SK-N-SH (cell line): ENCODE data around the gene LIMS2. TPM values are rescaled to one million over a fixed set of nuclear protein-coding genes. Genes with fewer than 3 reads are reported as not detected.

ENCODE experiments used
- CTCF ChIA-PET: fragments of 300-600, 350-600 bp; formaldehyde crosslinking; extraction: SDS; loops from one replicate; lab custom pipeline; 2021; lab: Yijun Ruan, JAX
- POLR2A ChIA-PET: fragments of 350-600 bp; sonication (Branson Sonifier 250); formaldehyde crosslinking; extraction: SDS; loops from one replicate; lab custom pipeline; 2020; ENCODE audit warnings: antibody characterized with exemption, inconsistent platforms; lab: Yijun Ruan, JAX
- DNase-seq: peaks from one replicate; pipeline ENCODE4 v3.0.0; 2012
- H2AFZ ChIP-seq: fragments of 200-600 bp; sonication (generic); 2 replicates; pipeline ENCODE4 v1.8.1; 2016; ENCODE audit warnings: antibody characterized with exemption, mild to moderate bottlenecking, low read depth
- H3F3A ChIP-seq: fragments of 200-600 bp; sonication (generic); replicated peaks from 2 replicates; pipeline ENCODE3; 2016; ENCODE audit warnings: antibody characterized with exemption, mild to moderate bottlenecking; ENCODE audit not compliant: insufficient read depth
- H3K27ac ChIP-seq, 2 experiments: fragments of 200-500 bp in 1 of 2; fragments of 200-600 bp in 1 of 2; sonication (Bioruptor generic) in 1 of 2; sonication (generic), shearing (Covaris generic) in 1 of 2; 2 replicates each; pipeline versions ENCODE4 v1.5.1 to v1.6.1; 2014 to 2016; ENCODE audit warnings: low read depth in 2 of 2, inconsistent platforms in 1 of 2, low read length in 1 of 2, mild to moderate bottlenecking in 1 of 2, mixed read lengths in 1 of 2
- H3K27me3 ChIP-seq: fragments of 200-600 bp; sonication (generic), shearing (Covaris generic); 2 replicates; pipeline ENCODE4 v1.6.1; 2016; ENCODE audit warnings: mixed run types; ENCODE audit not compliant: insufficient read depth
- H3K36me3 ChIP-seq, 2 experiments: fragments of 200-500 bp in 1 of 2; fragments of 200-600 bp in 1 of 2; sonication (Bioruptor generic) in 1 of 2; sonication (generic) in 1 of 2; replicated peaks in 1 of 2; 2 replicates each; pipeline versions ENCODE3 to v1.5.1; 2014 to 2016; ENCODE audit warnings: low read length in 1 of 2, mild to moderate bottlenecking in 1 of 2; ENCODE audit not compliant: insufficient read depth in 2 of 2, control insufficient read depth in 1 of 2
- H3K4me1 ChIP-seq, 2 experiments: fragments of 200-500 bp in 1 of 2; fragments of 200-600 bp in 1 of 2; sonication (Bioruptor generic) in 1 of 2; sonication (generic), shearing (Covaris generic) in 1 of 2; 2 replicates each; pipeline versions ENCODE4 v1.5.1 to v1.6.1; 2014 to 2016; ENCODE audit warnings: low read depth in 1 of 2, low read length in 1 of 2, mixed run types in 1 of 2; ENCODE audit not compliant: insufficient read depth in 2 of 2, control insufficient read depth in 1 of 2
- H3K4me2 ChIP-seq: fragments of 200-600 bp; sonication (generic), shearing (Covaris generic); 2 replicates; pipeline ENCODE4 v1.6.1; 2017; ENCODE audit warnings: mixed run types
- H3K4me3 ChIP-seq, 2 experiments: fragments of 200-500 bp in 1 of 2; fragments of 200-600 bp in 1 of 2; sonication (Bioruptor generic) in 1 of 2; sonication (generic), shearing (Covaris generic) in 1 of 2; 2 replicates each; pipeline versions ENCODE4 v1.5.1 to v1.8.1; 2014 to 2016; ENCODE audit warnings: low read depth in 2 of 2, inconsistent platforms in 1 of 2, low read length in 1 of 2, mild to moderate bottlenecking in 1 of 2, mixed read lengths in 1 of 2, moderate library complexity in 1 of 2
- H3K79me2 ChIP-seq: fragments of 200-600 bp; sonication (generic); 2 replicates; pipeline ENCODE4 v1.8.1; 2017; ENCODE audit warnings: mild to moderate bottlenecking; ENCODE audit not compliant: insufficient read depth
- H3K9ac ChIP-seq: fragments of 200-600 bp; sonication (generic); 2 replicates; pipeline ENCODE4 v1.6.1; 2017; ENCODE audit warnings: mixed run types
- H3K9me2 ChIP-seq: fragments of 200-600 bp; sonication (generic); 2 replicates; pipeline ENCODE4 v1.6.1; 2017; ENCODE audit warnings: mixed run types
- H3K9me3 ChIP-seq: fragments of 200-600 bp; sonication (generic); 2 replicates; pipeline ENCODE4 v1.6.1; 2017; ENCODE audit warnings: mixed run types, mild to moderate bottlenecking, moderate library complexity
- H4K20me1 ChIP-seq: fragments of 200-600 bp; sonication (generic); 2 replicates; pipeline ENCODE4 v1.6.1; 2017; ENCODE audit warnings: mild to moderate bottlenecking, mixed run types; ENCODE audit not compliant: insufficient read depth
- CHD2 ChIP-seq: fragments of 150-350 bp; IDR thresholded peaks from 2 replicates; pipeline ENCODE4 v1.6.1; 2018; ENCODE audit warnings: low read length; ENCODE audit not compliant: partially characterized antibody
- EZH2phosphoT487 ChIP-seq: fragments of 200-600 bp; sonication (generic); IDR thresholded peaks from 2 replicates; pipeline ENCODE4 v1.6.1; 2017; ENCODE audit warnings: low read depth, mixed run types, mild to moderate bottlenecking, antibody characterized with exemption, moderate library complexity, borderline replicate concordance
- FOSL2 ChIP-seq: IDR thresholded peaks from 2 replicates; pipeline ENCODE4 v1.4.0; 2012; ENCODE audit warnings: low read depth, mild to moderate bottlenecking, moderate library complexity, borderline replicate concordance
- FOXJ3 ChIP-seq: sonication (generic); formaldehyde crosslinking; IDR thresholded peaks from 2 replicates; pipeline ENCODE4 v1.5.1; 2020; ENCODE audit warnings: mild to moderate bottlenecking, missing genetic modification reagents
- GABPA ChIP-seq: IDR thresholded peaks from 2 replicates; pipeline ENCODE4 v1.4.0; 2012; ENCODE audit warnings: low read depth, mild to moderate bottlenecking
- JUND ChIP-seq: IDR thresholded peaks from 2 replicates; pipeline ENCODE4 v1.4.0; 2012
- MEF2A ChIP-seq: IDR thresholded peaks from 2 replicates; pipeline ENCODE4 v1.4.0; 2012; ENCODE audit warnings: low read depth, borderline replicate concordance
- NRF1 ChIP-seq: IDR thresholded peaks from 2 replicates; pipeline ENCODE4 v1.6.1; 2012; ENCODE audit warnings: low read depth, mild to moderate bottlenecking, low read length
- RAD21 ChIP-seq: IDR thresholded peaks from 2 replicates; pipeline ENCODE4 v1.6.1; 2012; ENCODE audit warnings: mild to moderate bottlenecking, low read length
- RCOR1 ChIP-seq: fragments of 150-350 bp; IDR thresholded peaks from 2 replicates; pipeline ENCODE4 v1.6.1; 2017; ENCODE audit warnings: antibody characterized with exemption, low read length
- RFX5 ChIP-seq: IDR thresholded peaks from 2 replicates; pipeline ENCODE4 v1.6.1; 2012; ENCODE audit warnings: mild to moderate bottlenecking, improper control_type of control experiment, low read length
- SIN3A ChIP-seq: IDR thresholded peaks from 2 replicates; pipeline ENCODE4 v1.6.1; 2012; ENCODE audit warnings: low read depth, mild to moderate bottlenecking, low read length, moderate library complexity, borderline replicate concordance
- SMC3 ChIP-seq: IDR thresholded peaks from 2 replicates; pipeline ENCODE4 v1.6.1; 2012; ENCODE audit warnings: low read depth, low read length, improper control_type of control experiment
- TCF12 ChIP-seq: IDR thresholded peaks from 2 replicates; pipeline ENCODE4 v1.4.0; 2012
- TEAD4 ChIP-seq: IDR thresholded peaks from 2 replicates; pipeline ENCODE4 v1.4.0; 2012; ENCODE audit warnings: mild to moderate bottlenecking, borderline replicate concordance; ENCODE audit not compliant: insufficient read depth
- YY1 ChIP-seq: IDR thresholded peaks from 2 replicates; pipeline ENCODE4 v1.4.0; 2012; ENCODE audit warnings: low read depth, mild to moderate bottlenecking
- WGBS: methylation state at CpG from one replicate; pipeline ENCODE4 v1.1.6; 2017; ENCODE audit warnings: low lambda C conversion rate; 5-methylcytosine and 5-hydroxymethylcytosine counted together
- polyA plus RNA-seq, 3 experiments: library from polyadenylated mRNA; depleted of rRNA; stranded (reverse); fragments of >200 nt; gene quantifications; 2 replicates each; pipeline ENCODE4 v1.2.3, GENCODE V29; 2012
- TF ChIP-seq, protein P1 (sequence below): IDR thresholded peaks from 2 replicates; pipeline ENCODE4; 2012
- TF ChIP-seq, protein P2 (sequence below): IDR thresholded peaks from 2 replicates; pipeline ENCODE4 v1.4.0; 2012; ENCODE audit warnings: low read depth
- TF ChIP-seq, protein P3 (sequence below): fragments of 150-350 bp; IDR thresholded peaks from 2 replicates; pipeline ENCODE4 v1.6.1; 2016; ENCODE audit warnings: mild to moderate bottlenecking, low read depth, low read length
- TF ChIP-seq, protein P4 (sequence below): IDR thresholded peaks from 2 replicates; pipeline ENCODE4 v1.4.0; 2012; ENCODE audit warnings: low read depth, borderline replicate concordance
- TF ChIP-seq, protein P5 (sequence below): IDR thresholded peaks from 2 replicates; pipeline ENCODE4 v1.4.0; 2012; ENCODE audit warnings: low read depth, borderline replicate concordance

The LIMS2 gene
- polyA plus RNA-seq, 1 of the 3 experiments (the other 2 are of a cell fraction), result 2.7 TPM

DNA sequence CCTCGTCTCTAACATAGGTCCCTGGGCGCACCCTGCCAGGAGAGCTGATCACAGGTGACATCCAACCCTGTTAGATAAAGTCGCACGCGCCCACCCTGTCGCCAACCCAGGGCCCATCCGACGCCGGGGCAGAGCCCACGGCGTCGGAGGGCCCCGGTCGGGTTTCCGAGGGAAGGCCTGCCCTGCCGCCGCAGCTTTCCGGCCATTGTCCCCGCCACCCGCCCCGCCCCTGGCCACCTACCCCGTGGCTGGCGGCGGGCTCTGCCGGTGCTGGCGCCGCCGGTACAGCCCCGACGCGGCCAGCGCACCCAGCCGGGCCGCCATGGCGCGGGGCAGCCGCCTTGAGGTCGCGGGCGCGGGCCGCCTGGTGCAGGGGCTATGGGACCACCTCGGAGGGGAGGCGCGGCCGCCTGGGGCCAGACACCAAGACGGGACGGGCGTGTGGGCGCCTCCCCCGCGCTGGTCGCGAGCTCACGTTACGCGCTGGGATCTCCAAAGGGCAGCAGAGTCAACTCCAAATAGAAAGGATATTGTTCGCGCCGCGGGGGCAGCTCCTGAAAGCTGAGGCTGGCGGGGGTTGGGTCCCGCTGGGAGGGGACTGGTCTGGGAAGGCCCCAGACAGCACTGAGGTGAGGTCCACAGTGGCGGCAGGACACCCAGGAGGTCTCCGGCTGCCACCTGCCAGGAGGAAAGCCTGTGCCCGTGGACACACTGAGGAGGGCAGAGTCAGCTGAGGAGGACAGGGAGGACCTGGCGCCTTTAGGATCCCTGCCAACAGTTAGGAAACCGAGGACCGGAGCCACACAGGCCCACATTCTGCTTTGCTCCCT is 11.1 kb downstream of the LIMS2 start:
- H3K4me2 ChIP-seq, result no peak overlapping the region
- H3F3A ChIP-seq, result no peaks in the 10 kb centered on the region
- no peaks in the 10 kb centered on the region for H3K9me3 ChIP-seq
- ChIA-PET POLR2A (interaction anchor here (1.8 kb wide), 1 partner anchor 11 kb away, joined by 6 read pairs; the partner anchor contains the start of gene LIMS2), CTCF (interaction anchor here (0.6 to 1.5 kb wide), 3 partner anchors 12 to 249 kb away, joined by 3 read pairs; no protein-coding TSS in a partner anchor)
- H3K9me2 ChIP-seq, result no peaks in the 10 kb centered on the region
- no peaks in the 10 kb centered on the region for H3K27me3 ChIP-seq
- H3K27ac ChIP-seq, result no peak overlapping the region
- H4K20me1 ChIP-seq, result no peaks in the 10 kb centered on the region
- 91% methylated on average over 44 of the region's 69 CpGs for WGBS
- H3K4me1 ChIP-seq, result peaks cover 0 to 21% of the 10 kb centered on the region in 2 experiments; a peak in 1 of 4 replicates
- H2AFZ ChIP-seq, result no peak overlapping the region
- TF ChIP-seq, protein P1, sequence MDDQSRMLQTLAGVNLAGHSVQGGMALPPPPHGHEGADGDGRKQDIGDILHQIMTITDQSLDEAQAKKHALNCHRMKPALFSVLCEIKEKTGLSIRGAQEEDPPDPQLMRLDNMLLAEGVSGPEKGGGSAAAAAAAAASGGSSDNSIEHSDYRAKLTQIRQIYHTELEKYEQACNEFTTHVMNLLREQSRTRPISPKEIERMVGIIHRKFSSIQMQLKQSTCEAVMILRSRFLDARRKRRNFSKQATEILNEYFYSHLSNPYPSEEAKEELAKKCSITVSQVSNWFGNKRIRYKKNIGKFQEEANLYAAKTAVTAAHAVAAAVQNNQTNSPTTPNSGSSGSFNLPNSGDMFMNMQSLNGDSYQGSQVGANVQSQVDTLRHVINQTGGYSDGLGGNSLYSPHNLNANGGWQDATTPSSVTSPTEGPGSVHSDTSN, result no peak
- TF ChIP-seq JUND (no peak), GABPA (no peak), RFX5 (no peak), CHD2 (no peak), NRF1 (no peak), TEAD4 (no peak)
- DNase-seq, result no peak
- H3K36me3 ChIP-seq, result no peaks in the 10 kb centered on the region
- 0 out of 2 replicates have a peak, but pooled peaks cover 3% of the 10 kb centered on the region for H3K79me2 ChIP-seq
- H3K4me3 ChIP-seq, result no peak overlapping the region
- H3K9ac ChIP-seq, result no peak overlapping the region

DNA sequence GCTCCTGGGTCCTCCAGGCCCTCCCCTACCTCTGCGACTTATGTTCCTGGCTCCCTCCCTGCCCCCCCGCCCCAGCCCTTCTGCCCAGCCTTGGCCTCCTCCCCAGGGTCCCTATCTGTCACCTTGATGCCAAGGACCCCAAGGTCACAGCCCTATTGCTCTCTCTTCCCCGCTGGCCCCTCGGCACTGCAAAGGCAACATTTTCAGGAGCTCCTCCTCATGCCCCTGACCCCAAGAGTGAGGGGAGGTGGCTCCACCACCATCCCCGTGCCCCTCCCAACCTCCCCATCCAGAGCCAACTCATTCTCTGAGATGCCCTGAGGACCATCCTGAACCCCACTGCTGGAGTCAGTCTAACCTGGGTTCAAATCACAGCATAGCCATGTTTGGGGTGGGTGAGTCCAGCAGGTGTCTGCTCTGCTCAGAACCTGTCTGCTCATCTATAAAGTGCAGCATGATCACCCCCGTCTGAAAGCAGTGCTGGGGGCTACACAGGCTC is 11.7 kb downstream of the LIMS2 start:
- H3K4me3 ChIP-seq, result no peak overlapping the region
- H3K79me2 ChIP-seq, result 0 out of 2 replicates have a peak, but pooled peaks cover 3% of the 10 kb centered on the region
- H3K4me1 ChIP-seq, result peaks cover 0 to 21% of the 10 kb centered on the region in 2 experiments; a peak in 1 of 4 replicates
- no peaks in the 10 kb centered on the region for H3F3A ChIP-seq
- no peak overlapping the region for H3K4me2 ChIP-seq
- no peaks in the 10 kb centered on the region for H3K27me3 ChIP-seq
- H3K36me3 ChIP-seq, result no peaks in the 10 kb centered on the region
- no peaks in the 10 kb centered on the region for H3K9me3 ChIP-seq
- no peak overlapping the region; a peak in 1 of 4 replicates for H3K27ac ChIP-seq
- ChIA-PET POLR2A (interaction anchor here (1.5 to 1.8 kb wide), 2 partner anchors 11 kb away, joined by 6 read pairs; partner anchors contain the start of gene LIMS2), CTCF (interaction anchor here (0.5 to 1.8 kb wide), 4 partner anchors 11 to 309 kb away, joined by 3 to 4 read pairs (median 4); no protein-coding TSS in a partner anchor)
- H2AFZ ChIP-seq, result no peak overlapping the region
- H3K9ac ChIP-seq, result no peak overlapping the region
- 65% methylated on average over 6 of the region's 6 CpGs for WGBS
- no peaks in the 10 kb centered on the region for H3K9me2 ChIP-seq
- DNase-seq, result no peak
- H4K20me1 ChIP-seq, result no peaks in the 10 kb centered on the region
- TF ChIP-seq RAD21 (no peak), RFX5 (no peak), NRF1 (no peak), MEF2A (no peak), EZH2phosphoT487 (no peak), RCOR1 (no peak), FOXJ3 (no peak), SMC3 (no peak), TCF12 (no peak), YY1 (no peak), FOSL2 (no peak), SIN3A (no peak)
- TF ChIP-seq, protein P2, sequence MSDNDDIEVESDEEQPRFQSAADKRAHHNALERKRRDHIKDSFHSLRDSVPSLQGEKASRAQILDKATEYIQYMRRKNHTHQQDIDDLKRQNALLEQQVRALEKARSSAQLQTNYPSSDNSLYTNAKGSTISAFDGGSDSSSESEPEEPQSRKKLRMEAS, result no peak
- TF ChIP-seq, protein P3, sequence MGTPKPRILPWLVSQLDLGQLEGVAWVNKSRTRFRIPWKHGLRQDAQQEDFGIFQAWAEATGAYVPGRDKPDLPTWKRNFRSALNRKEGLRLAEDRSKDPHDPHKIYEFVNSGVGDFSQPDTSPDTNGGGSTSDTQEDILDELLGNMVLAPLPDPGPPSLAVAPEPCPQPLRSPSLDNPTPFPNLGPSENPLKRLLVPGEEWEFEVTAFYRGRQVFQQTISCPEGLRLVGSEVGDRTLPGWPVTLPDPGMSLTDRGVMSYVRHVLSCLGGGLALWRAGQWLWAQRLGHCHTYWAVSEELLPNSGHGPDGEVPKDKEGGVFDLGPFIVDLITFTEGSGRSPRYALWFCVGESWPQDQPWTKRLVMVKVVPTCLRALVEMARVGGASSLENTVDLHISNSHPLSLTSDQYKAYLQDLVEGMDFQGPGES, result no peak
- TF ChIP-seq, protein P4, sequence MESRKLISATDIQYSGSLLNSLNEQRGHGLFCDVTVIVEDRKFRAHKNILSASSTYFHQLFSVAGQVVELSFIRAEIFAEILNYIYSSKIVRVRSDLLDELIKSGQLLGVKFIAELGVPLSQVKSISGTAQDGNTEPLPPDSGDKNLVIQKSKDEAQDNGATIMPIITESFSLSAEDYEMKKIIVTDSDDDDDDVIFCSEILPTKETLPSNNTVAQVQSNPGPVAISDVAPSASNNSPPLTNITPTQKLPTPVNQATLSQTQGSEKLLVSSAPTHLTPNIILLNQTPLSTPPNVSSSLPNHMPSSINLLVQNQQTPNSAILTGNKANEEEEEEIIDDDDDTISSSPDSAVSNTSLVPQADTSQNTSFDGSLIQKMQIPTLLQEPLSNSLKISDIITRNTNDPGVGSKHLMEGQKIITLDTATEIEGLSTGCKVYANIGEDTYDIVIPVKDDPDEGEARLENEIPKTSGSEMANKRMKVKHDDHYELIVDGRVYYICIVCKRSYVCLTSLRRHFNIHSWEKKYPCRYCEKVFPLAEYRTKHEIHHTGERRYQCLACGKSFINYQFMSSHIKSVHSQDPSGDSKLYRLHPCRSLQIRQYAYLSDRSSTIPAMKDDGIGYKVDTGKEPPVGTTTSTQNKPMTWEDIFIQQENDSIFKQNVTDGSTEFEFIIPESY, result no peak
- TF ChIP-seq, protein P5, sequence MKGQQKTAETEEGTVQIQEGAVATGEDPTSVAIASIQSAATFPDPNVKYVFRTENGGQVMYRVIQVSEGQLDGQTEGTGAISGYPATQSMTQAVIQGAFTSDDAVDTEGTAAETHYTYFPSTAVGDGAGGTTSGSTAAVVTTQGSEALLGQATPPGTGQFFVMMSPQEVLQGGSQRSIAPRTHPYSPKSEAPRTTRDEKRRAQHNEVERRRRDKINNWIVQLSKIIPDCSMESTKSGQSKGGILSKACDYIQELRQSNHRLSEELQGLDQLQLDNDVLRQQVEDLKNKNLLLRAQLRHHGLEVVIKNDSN, result no peak
